Measurements from ENCODE around the gene FAF1. TPM values are rescaled to one million over a fixed set of nuclear protein-coding genes. Genes with fewer than 3 reads are reported as not detected.

FAF1 gene
- total and polyA plus RNA-seq, 7 donors, result 27.5 to 59.3 (median 53.9) TPM

DNA sequence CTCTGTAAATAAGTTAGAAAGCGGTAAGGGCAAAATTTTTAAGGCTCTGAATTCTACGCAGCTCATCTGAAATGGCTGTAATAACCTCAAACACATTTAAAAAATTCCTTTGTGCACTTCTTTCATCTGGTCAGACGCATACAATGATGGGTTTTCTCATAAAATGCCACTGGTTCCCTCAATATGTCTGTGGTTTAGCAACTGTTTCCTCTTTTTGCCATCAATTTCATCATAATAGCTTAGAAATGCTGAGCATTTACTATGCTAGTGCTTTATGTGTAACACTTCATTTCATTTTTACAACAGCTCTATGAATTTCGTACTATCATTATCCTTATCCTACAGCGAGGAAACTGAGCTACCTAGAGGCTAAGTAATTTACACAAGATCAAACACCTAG, 501.6 kb downstream of the FAF1 start:
- Histone ChIP-seq H3K4me1 (no peaks in the 10 kb centered on the region), H3K9me3 (no peaks in the 10 kb centered on the region), H3K4me3 (no peak overlapping the region), H3K36me3 (peaks cover 0 to 15% (median 0%) of the 10 kb centered on the region in 4 donors), H3K27ac (no peak overlapping the region), H3K27me3 (no peaks in the 10 kb centered on the region)
- no peak for TF ChIP-seq POLR2A (IDR thresholded peaks at IDR 0.05)
- TF ChIP-seq EP300 (IDR thresholded peaks at IDR 0.05), result no peak
- DNase-seq, result no peak
- intact Hi-C loops (cut with DNase I), result no loop called here
- WGBS, 2 donors, result 79 to 94% methylated on average over 5 of the region's 5 CpGs

- Histone ChIP-seq H3K36me3 (no peaks in the 10 kb centered on the region), H3K27ac (no peak overlapping the region), H3K4me3 (no peak overlapping the region), H3K27me3 (no peaks in the 10 kb centered on the region), H3K9me3 (no peaks in the 10 kb centered on the region), H3K4me1 (no peaks in the 10 kb centered on the region)
- DNase-seq, result no peak
- intact Hi-C loops (cut with DNase I), result no loop called here
- WGBS, 2 donors, result 99 to 100% methylated on average over 1 of the region's 1 CpG
- no peak for TF ChIP-seq POLR2AphosphoS5 (IDR thresholded peaks at IDR 0.05)
- TF ChIP-seq, protein P1, sequence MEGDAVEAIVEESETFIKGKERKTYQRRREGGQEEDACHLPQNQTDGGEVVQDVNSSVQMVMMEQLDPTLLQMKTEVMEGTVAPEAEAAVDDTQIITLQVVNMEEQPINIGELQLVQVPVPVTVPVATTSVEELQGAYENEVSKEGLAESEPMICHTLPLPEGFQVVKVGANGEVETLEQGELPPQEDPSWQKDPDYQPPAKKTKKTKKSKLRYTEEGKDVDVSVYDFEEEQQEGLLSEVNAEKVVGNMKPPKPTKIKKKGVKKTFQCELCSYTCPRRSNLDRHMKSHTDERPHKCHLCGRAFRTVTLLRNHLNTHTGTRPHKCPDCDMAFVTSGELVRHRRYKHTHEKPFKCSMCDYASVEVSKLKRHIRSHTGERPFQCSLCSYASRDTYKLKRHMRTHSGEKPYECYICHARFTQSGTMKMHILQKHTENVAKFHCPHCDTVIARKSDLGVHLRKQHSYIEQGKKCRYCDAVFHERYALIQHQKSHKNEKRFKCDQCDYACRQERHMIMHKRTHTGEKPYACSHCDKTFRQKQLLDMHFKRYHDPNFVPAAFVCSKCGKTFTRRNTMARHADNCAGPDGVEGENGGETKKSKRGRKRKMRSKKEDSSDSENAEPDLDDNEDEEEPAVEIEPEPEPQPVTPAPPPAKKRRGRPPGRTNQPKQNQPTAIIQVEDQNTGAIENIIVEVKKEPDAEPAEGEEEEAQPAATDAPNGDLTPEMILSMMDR (IDR thresholded peaks at IDR 0.05), result no peak
- TF ChIP-seq POLR2A (IDR thresholded peaks at IDR 0.05), result no peak
- no peak for TF ChIP-seq EP300 (IDR thresholded peaks at IDR 0.05)
Observed at GRCh38 chr1:50454911-50455310, 505.2 kb downstream of the FAF1 start.

GRCh38 chr1:50453266-50453665, 506.8 kb downstream of the FAF1 start:
- Histone ChIP-seq H3K9me3 (no peaks in the 10 kb centered on the region), H3K27me3 (no peaks in the 10 kb centered on the region), H3K4me1 (no peaks in the 10 kb centered on the region), H3K27ac (no peak overlapping the region), H3K4me3 (no peak overlapping the region), H3K36me3 (no peaks in the 10 kb centered on the region)
- TF ChIP-seq EP300 (IDR thresholded peaks at IDR 0.05) (no peak), POLR2AphosphoS5 (IDR thresholded peaks at IDR 0.05) (no peak), POLR2A (IDR thresholded peaks at IDR 0.05) (no peak)
- TF ChIP-seq, protein P1 (IDR thresholded peaks at IDR 0.05), result no peak
- intact Hi-C loops (cut with DNase I), result no loop called here
- no peak for DNase-seq
- 91 to 96% methylated on average over 7 of the region's 7 CpGs for whole genome bisulfite sequencing, 2 donors

DNA sequence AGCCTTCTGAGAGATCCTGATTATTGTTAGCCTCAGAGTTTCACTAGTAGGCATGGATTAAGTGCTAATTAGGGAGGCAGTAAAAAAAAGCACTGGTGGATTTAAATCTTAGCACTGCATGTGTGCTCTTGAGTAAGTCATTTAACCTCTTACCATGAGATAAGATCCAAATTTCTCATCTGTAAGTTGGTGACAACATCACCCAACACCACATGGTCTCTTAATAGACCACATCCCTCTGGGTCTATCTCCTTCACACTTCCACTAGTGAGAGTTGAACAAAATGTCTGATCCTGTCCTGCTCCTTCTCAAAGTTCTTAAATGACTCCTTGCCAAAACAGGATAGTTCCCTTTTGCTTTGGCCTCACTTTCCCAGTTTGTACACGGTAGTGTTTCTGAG, 507.4 kb downstream of the FAF1 start:
- Histone ChIP-seq H3K4me3 (no peak overlapping the region), H3K27ac (no peak overlapping the region), H3K4me1 (no peaks in the 10 kb centered on the region), H3K36me3 (no peaks in the 10 kb centered on the region), H3K27me3 (no peaks in the 10 kb centered on the region), H3K9me3 (no peaks in the 10 kb centered on the region)
- 94 to 98% methylated on average over 1 of the region's 1 CpG for WGBS, 2 donors
- TF ChIP-seq POLR2A (IDR thresholded peaks at IDR 0.05), result no peak
- TF ChIP-seq POLR2AphosphoS5 (IDR thresholded peaks at IDR 0.05), result no peak
- TF ChIP-seq EP300 (IDR thresholded peaks at IDR 0.05), result no peak
- TF ChIP-seq, protein P1 (IDR thresholded peaks at IDR 0.05), result no peak
- intact Hi-C loops (cut with DNase I), result no loop called here
- no peak for DNase-seq

GRCh38 chr1:50450861-50451653, 509.0 kb downstream of the FAF1 start:
- H3K27ac ChIP-seq, result no peak overlapping the region
- H3K36me3 ChIP-seq, result no peaks in the 10 kb centered on the region
- intact Hi-C loops (cut with DNase I), result no loop called here
- DNase-seq, result no peak
- no peaks in the 10 kb centered on the region for H3K27me3 ChIP-seq
- WGBS, 2 donors, result 76 to 93% methylated on average over 4 of the region's 4 CpGs
- no peak overlapping the region for H3K4me3 ChIP-seq
- TF ChIP-seq POLR2AphosphoS5 (IDR thresholded peaks at IDR 0.05) (no peak), EP300 (IDR thresholded peaks at IDR 0.05) (no peak), POLR2A (IDR thresholded peaks at IDR 0.05) (no peak)
- TF ChIP-seq, protein P1 (IDR thresholded peaks at IDR 0.05), result no peak
- no peaks in the 10 kb centered on the region for H3K9me3 ChIP-seq
- H3K4me1 ChIP-seq, result no peaks in the 10 kb centered on the region
